ENCODE results near the gene NANOS3.

Gene NANOS3

DNA sequence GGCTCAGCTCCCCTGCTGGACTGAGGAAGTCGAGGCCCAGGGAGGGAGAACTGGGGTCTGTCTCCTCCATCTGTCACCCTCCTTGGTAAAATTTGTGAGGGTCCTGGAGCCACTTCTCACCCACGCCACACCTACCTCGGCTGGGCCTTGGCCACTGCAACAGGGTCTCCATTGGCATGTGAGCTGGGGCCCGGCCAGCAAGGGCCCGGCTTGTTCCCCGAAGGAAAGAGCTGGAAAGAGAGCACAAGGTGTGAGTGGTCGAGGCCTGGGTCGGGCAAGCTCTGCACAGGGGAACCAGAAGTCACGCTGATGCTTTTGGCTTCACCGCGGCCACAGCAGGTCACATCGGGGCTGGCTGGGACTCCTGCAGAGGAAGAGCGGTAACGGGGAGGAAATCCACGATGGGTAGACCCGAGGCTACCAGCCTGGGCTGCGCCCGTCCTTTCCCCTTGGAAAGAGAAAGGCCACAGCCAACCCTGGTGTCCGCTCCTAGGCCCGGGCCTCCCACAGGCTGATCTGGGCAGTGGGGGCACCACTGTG lies 9.0 kb downstream of the NANOS3 start:
- DNase-seq = no peak

DNA sequence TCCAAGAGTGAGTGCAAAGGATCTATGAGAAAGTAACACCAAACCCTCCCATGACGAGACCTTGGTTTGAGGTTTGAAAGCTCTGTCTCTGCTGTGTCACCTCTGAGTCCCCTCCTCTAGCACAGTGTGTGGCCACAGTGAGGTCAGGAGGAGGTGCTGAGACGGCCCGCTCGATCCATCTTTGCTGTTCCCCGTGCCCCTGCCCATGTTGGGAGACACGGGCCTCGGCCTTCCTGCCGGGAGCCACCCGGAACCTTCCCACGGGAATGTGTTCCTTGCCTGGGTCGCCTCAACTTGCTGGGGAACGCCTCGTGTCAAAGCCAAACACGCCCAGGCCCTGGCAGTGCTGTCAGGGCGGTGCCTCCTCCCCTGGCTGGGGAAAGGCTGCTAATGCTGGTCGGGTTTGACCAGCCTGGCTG lies 10.1 kb downstream of the NANOS3 start:
- no peak for DNase-seq

GRCh38 chr19:13887517-13887916 lies 10.6 kb downstream of the NANOS3 start:
- DNase-seq = no peak

DNA sequence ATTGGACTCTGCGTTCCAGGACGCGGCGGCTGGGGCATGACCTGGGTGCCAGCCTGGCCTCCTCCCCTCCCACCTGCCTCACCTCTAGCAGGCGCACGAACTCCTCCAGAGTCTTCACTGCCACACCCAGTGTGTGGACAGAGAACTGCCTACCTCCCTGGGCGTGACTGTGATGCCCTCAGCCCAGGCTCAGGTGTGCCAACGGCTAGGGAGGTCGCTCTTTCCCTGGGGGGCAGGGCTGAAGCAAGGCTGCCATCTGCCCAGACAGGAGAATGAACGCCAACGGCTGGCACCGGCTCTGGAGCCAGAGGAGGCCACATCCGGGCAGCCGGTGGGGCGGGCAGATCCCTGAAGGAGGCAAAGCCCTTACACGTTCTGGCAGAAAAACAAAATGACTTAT lies 11.3 kb downstream of the NANOS3 start:
- no peak for DNase-seq

DNA sequence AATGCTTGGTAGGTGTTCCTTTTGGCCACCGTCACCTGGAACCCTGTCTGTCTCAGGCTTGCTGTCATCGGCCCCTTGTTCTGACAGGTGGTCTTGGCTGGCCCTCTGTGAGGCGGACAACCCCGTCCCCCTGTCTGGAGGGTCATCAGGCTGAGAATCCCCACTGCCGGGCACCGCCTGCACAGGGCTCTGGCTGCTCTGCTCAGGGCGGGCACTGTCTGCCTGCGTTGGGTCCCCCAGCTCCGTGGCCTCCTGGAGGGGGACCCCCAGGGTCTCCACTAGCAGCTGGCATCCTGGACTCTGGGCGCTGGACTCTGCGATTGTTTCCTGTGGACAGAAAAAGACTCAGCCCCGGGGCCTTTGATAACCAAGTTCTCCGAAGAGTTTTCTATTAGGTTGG lies 13.2 kb downstream of the NANOS3 start:
- DNase-seq = no peak

GRCh38 chr19:13892870-13893269 lies 15.9 kb downstream of the NANOS3 start:
- no peak for DNase-seq

GRCh38 chr19:13894552-13894951 lies 17.6 kb downstream of the NANOS3 start:
- no peak for DNase-seq

DNA sequence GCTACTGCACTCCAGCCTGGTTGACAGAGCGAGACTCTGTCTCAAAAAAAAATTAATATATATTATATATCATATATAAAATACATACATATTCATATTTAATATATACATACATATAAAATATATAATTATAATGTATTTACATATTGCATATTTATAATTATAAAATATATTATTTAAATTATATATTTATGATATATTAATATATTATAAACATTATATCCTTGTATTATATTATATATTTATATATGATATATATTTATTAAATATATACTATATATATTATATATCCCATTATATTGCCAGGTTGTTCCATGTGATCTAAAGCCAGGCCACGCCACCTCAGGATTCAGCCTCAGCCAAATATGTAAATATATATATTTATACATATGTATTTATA lies 19.3 kb downstream of the NANOS3 start:
- no peak for DNase-seq

- DNase-seq = no peak
Observed at GRCh38 chr19:13899393-13899792, 22.5 kb downstream of the NANOS3 start.

- no peak for DNase-seq
Observed at GRCh38 chr19:13899912-13900584, 23.1 kb downstream of the NANOS3 start.

DNA sequence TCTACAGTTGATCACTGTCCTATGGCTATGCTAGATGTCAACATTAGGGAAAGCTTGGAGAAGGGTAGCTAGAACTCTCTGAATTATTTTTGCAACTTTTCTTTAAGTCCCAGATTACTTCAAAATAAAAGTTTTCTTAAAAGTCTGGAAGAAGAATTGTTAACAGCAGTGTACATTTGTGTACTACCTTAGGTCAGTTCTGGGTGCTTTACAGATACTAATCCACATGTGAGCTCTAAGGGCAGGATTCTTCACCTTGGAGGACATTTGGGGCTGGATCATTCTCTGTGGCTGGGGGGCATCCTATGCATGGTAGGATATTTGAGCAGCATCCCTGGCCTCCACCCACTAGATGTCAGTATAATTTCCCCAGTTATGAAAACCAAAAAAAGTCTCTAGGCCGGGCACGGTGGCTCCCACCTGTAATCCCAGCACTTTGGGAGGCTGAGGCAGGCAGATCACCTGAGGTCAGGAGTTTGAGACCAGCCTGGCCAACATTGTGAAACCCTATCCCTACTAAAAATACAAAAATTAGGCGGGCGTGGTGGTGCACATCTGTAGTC lies 26.1 kb downstream of the NANOS3 start:
- peak; percentile 41 for DNase-seq

DNA sequence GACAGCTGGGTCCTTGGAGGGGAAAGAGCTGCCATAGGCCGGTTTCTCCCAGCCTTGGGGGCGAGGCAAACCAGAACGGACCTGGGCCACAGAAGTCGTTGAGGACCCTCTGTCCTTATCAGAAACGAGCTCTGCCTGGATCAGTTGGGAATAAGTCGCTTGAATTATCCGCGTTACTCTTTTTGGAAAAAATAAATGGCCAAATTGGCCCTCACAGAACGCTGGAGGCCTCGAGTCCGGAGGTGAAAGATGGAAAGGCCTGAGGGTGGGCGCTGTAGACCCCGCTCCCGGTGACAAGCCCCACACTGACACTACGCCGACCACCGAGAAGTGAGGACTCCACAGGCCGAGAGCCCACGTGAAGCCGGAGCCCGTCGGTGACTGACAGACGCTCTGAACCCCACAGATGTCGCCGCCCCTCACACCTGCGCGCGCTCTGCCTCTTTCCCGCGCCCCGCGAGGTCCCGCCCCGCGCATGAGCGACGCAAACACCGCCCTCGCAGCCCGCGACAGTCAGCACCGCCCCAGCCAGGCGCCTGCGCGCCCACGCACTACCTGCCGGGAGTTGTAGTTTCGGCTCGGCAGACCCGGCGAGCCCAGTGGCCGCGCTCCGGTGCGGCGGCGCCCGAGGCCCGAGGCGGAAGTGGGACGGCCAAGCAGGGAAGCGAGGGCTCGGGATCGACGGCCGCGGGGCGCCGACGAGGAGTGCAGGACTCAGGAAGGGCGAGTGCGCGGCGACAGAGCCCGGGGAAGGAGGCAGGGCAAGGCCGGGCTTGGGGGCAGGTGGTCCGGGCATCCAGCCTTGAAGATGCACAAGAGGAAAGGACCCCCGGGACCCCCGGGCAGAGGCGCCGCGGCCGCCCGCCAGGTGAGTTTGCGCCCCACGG lies 28.9 kb downstream of the NANOS3 start, which contains the start of the genes BRME1 and CC2D1A:
Gene BRME1, minus strand, starts transcription at position 484 of the 887 bp plus-strand sequence. CDS start 1,225 bp downstream, outside the sequence.
Gene CC2D1A, plus strand, starts transcription at position 568 of the 887 bp plus-strand sequence. Its CDS starts 241 bp downstream, at position 809.
- DNase-seq = peak; percentile 97

- peak; percentile 32 for DNase-seq
Observed at GRCh38 chr19:13906521-13906904, 29.6 kb downstream of the NANOS3 start.

GRCh38 chr19:13906910-13907309 lies 30.0 kb downstream of the NANOS3 start:
- no peak for DNase-seq

DNA sequence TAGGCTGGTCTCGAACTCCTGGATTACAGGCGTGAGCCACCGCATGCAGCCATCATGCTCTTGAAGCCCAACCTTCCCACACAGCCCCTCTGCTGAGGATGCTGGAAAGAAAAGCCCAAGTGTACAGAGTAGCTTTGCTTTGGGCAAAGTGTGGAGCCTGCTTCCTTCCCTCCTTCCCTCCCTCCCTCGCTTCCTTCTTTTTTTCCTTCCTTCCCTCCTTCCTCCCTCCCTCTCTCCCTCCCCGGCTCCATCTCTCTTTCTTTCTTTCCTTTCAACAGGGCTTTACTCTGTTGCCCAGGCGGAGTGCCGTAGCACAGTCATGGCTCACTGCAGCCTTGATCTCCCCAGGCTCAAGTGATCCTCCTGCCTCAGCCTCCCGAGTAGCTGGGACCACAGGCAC lies 31.7 kb downstream of the NANOS3 start:
- no peak for DNase-seq

DNA sequence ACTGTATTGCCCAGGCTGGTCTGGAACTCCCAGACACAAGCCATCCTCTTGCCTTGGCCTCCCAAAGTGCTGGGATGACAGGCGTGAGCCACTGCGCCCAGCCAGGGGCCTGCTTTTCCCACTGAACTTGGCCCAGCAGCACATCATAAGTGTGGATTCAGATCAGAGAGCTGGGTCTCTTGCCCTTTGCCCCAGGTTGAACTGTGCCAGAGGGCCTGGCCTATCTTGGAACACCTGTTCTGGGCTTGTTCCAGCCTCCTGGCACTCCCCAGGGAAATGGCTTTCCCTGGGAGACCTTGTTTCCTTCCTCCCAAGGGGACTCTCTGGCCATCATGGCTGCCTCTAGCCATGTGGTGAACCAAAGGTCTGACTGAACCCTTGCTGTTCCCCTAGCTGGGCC lies 32.5 kb downstream of the NANOS3 start:
- DNase-seq = no peak

GRCh38 chr19:13913352-13913751 lies 36.4 kb downstream of the NANOS3 start:
- DNase-seq = no peak

GRCh38 chr19:13914777-13915176 lies 37.8 kb downstream of the NANOS3 start:
- DNase-seq = no peak

DNA sequence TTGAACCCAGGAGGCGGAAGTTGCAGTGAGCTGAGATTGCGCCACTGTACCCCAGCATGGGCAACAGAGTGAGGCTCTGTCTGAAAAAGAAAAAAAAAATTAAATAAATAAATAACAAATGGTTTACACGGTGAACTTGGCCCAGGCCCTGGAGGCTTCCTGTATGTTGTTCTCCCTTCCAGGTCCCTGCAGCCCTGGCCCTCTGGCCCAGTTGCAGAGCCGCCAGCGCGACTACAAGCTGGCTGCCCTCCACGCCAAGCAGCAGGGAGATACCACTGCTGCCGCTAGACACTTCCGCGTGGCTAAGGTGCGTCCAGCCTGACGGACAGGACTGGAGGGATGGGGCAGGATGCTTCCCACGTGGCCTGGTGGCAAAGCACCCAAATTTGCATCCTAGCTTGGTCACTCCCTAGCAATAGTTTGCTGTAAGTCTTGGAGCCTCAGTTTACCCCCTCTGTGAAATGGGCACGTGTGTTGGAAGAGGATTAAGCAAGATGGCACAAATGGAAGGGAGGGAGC lies 41.0 kb downstream of the NANOS3 start:
- DNase-seq = no peak

DNA sequence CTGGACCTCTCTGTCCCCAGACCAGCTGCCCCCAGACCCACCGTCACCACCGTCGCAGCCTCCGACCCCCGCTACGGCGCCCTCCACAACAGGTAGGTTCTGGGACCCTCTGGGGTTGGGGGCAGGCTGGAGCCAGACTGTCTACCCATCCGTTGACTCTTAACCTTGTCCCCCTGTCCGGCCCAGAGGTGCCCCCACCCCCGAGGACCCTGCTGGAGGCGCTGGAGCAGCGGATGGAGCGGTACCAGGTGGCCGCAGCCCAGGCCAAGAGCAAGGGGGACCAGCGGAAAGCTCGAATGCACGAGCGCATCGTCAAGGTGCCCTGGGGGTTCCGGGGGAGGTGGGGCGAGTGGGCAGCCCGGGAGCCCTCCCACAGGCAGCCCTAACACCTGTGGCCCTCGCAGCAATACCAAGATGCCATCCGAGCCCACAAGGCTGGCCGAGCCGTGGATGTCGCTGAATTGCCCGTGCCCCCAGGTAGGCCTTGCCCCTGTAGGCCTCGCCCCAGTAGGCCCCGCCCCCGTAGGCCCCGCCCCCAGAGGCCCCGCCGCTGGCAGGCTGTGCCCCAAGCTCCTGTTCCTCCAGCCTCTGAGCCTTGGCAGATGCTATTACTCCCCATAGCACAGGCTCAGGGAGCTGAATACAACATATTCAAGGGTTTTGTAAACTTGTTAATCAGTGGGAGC lies 41.9 kb downstream of the NANOS3 start:
- DNase-seq = no peak

GRCh38 chr19:13920524-13920923 lies 43.6 kb downstream of the NANOS3 start:
- no peak for DNase-seq

- peak; percentile 51 for DNase-seq
Observed at GRCh38 chr19:13920940-13921747, 44.2 kb downstream of the NANOS3 start.
